Mammary epithelial cell (primary cell): ENCODE measurements around the gene MAPK14.

Experiments
- EZH2 ChIP-seq: IDR thresholded peaks from 2 replicates; pipeline ENCODE4 v1.6.1; 2012; ENCODE audit warnings: low read length, inconsistent platforms, borderline replicate concordance
- TF ChIP-seq, protein P1 (sequence below), 2 donors: IDR thresholded peaks in 1 of 2; conservative IDR thresholded peaks in 1 of 2; 2 replicates each; pipeline ENCODE4 v1.5.1; 2011 to 2012; ENCODE audit warnings: inconsistent platforms in 2 of 2, low read length in 2 of 2, mild to moderate bottlenecking in 2 of 2, control low read depth in 1 of 2, low read depth in 1 of 2; ENCODE audit not compliant: insufficient read depth in 1 of 2; ENCODE audit errors: extremely low read depth in 1 of 2

DNA sequence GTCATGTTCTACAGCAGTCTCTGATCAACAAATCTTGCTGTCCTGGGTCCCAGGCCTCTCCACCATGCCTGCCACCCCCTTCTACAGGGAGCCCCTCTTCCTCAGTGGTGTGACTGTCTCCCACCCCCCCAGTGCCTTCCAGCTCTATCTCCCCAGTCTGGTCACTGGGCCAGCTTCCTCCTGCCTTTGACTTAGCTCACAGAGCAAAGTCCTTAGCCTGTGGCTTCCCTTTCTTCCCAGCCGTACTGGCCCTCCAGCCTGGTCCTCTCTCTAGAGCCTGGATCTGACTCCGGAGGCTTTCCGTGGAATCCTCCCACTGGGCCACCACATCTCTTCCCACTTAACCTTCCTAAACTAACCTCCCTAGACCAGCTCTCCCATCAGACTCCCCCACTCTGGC, 119.7 kb downstream of the MAPK14 start:
- TF ChIP-seq, protein P1, sequence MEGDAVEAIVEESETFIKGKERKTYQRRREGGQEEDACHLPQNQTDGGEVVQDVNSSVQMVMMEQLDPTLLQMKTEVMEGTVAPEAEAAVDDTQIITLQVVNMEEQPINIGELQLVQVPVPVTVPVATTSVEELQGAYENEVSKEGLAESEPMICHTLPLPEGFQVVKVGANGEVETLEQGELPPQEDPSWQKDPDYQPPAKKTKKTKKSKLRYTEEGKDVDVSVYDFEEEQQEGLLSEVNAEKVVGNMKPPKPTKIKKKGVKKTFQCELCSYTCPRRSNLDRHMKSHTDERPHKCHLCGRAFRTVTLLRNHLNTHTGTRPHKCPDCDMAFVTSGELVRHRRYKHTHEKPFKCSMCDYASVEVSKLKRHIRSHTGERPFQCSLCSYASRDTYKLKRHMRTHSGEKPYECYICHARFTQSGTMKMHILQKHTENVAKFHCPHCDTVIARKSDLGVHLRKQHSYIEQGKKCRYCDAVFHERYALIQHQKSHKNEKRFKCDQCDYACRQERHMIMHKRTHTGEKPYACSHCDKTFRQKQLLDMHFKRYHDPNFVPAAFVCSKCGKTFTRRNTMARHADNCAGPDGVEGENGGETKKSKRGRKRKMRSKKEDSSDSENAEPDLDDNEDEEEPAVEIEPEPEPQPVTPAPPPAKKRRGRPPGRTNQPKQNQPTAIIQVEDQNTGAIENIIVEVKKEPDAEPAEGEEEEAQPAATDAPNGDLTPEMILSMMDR (conservative IDR thresholded peaks at IDR 0.05 in 1 of 2, IDR thresholded peaks at IDR 0.05 in 1 of 2; ENCODE audit: extremely low read depth in 1 of 2, insufficient read depth in 1 of 2, low read depth in 1 of 2, low read length in 2 of 2): no peak
- no peak for TF ChIP-seq EZH2
